HepG2 (cell line): Measurements from ENCODE around the gene WDR47. TPM values are rescaled to one million over a fixed set of nuclear protein-coding genes. Genes with fewer than 3 reads are reported as not detected.

Source experiments
- ATAC-seq: fragments of 200-7000 bp; cut with Tn5 transposase; 3 replicates; pipeline ENCODE4 v1.9.1; 2020; ENCODE audit warnings: mild to moderate bottlenecking, moderate library complexity
- BruUV-seq: library from RNA; stranded (reverse); fragments of 400-500 nt; replicated peaks from 2 replicates; lab custom pipeline; 2021; lab: Mats Ljungman, UMichigan
- CTCF ChIA-PET: fragments of 300-600 bp; formaldehyde crosslinking; extraction: SDS; loops from one replicate; lab custom pipeline; 2021; ENCODE audit warnings: low total read pairs, inconsistent platforms, low intra/inter-chr PET ratio; lab: Yijun Ruan, JAX
- POLR2A ChIA-PET: fragments of 350-600 bp; sonication (Branson Sonifier 250); formaldehyde crosslinking; loops from one replicate; lab custom pipeline; 2020; ENCODE audit warnings: antibody characterized with exemption, inconsistent platforms; lab: Yijun Ruan, JAX
- DNase-seq: peaks from one replicate; pipeline ENCODE4 v3.0.0-alpha.2; 2015; ENCODE audit warnings: low spot score
- FAIRE-seq: peaks from 3 replicates; lab custom pipeline; 2011; peaks lifted over from hg19 to GRCh38; lab: Jason Lieb, UNC
- H2AFZ ChIP-seq: one replicate; pipeline ENCODE4 v1.6.1; 2011; ENCODE audit warnings: low read length, inconsistent platforms
- H3K27ac ChIP-seq: fragments of 300-600 bp; 3 replicates; pipeline ENCODE4 v1.8.0; 2011; ENCODE audit warnings: mixed run types, mild to moderate bottlenecking, mixed read lengths, low read length, inconsistent platforms; ENCODE audit not compliant: insufficient read depth; ENCODE audit errors: extremely low read length
- H3K27me3 ChIP-seq, 2 experiments: fragments of 200-600 bp in 1 of 2; 2 replicates in 1 of 2; 3 replicates in 1 of 2; pipeline versions ENCODE4 v1.6.0 to v1.8.0; 2011; ENCODE audit warnings: low read length in 2 of 2, mild to moderate bottlenecking in 2 of 2, moderate library complexity in 2 of 2, inconsistent platforms in 1 of 2; ENCODE audit not compliant: insufficient read depth in 2 of 2, control insufficient read depth in 1 of 2
- H3K36me3 ChIP-seq, 2 experiments: fragments of 200-600 bp in 1 of 2; replicated peaks in 1 of 2; 2 replicates in 1 of 2; 3 replicates in 1 of 2; pipeline versions ENCODE4 v1.5.1 to v1.8.0; 2011; ENCODE audit warnings: low read length in 2 of 2, inconsistent platforms in 1 of 2; ENCODE audit not compliant: insufficient read depth in 2 of 2, control insufficient read depth in 1 of 2
- H3K4me1 ChIP-seq: 2 replicates; pipeline ENCODE4 v1.5.1; 2012; ENCODE audit warnings: low read length, inconsistent platforms; ENCODE audit not compliant: insufficient read depth
- H3K4me2 ChIP-seq: 2 replicates; pipeline ENCODE4 v1.6.0; 2011; ENCODE audit warnings: low read depth, low read length, inconsistent platforms
- H3K4me3 ChIP-seq, 3 experiments: fragments of 200-600 bp in 1 of 3; sonication (generic), shearing (Covaris generic) in 1 of 3; replicated peaks in 1 of 3; 2 replicates each; pipeline ENCODE4 v1.5.1; 2011 to 2016; ENCODE audit warnings: low read length in 3 of 3, inconsistent platforms in 2 of 3, low read depth in 2 of 3, mild to moderate bottlenecking in 2 of 3, control low read depth in 1 of 3, mixed read lengths in 1 of 3; ENCODE audit not compliant: insufficient read depth in 1 of 3
- H3K79me2 ChIP-seq: one replicate; pipeline ENCODE4 v1.6.1; 2011; ENCODE audit warnings: low read length, inconsistent platforms; ENCODE audit not compliant: insufficient read depth
- H3K9ac ChIP-seq: 2 replicates; pipeline ENCODE4 v1.6.0; 2011; ENCODE audit warnings: mild to moderate bottlenecking, low read depth, low read length, inconsistent platforms; ENCODE audit not compliant: insufficient read depth
- H3K9me3 ChIP-seq: 2 replicates; pipeline ENCODE4 v1.5.1; 2012; ENCODE audit warnings: mild to moderate bottlenecking, low read length
- H4K20me1 ChIP-seq: 2 replicates; pipeline ENCODE4 v1.6.0; 2011; ENCODE audit warnings: inconsistent platforms, mild to moderate bottlenecking, low read length, moderate library complexity; ENCODE audit not compliant: insufficient read depth
- ELF4 ChIP-seq: sonication (generic); formaldehyde crosslinking; IDR thresholded peaks from 2 replicates; pipeline ENCODE4 v1.5.0; 2020; ENCODE audit warnings: missing genetic modification reagents, mild to moderate bottlenecking, moderate library complexity, borderline replicate concordance
- KDM5B ChIP-seq: sonication (generic); formaldehyde crosslinking; IDR thresholded peaks from 2 replicates; pipeline ENCODE4 v1.4.0; 2020; ENCODE audit warnings: missing genetic modification reagents, mild to moderate bottlenecking, borderline replicate concordance
- NCOA1 ChIP-seq: sonication (generic); formaldehyde crosslinking; IDR thresholded peaks from 2 replicates; pipeline ENCODE4 v1.9.0; 2021; ENCODE audit warnings: missing genetic modification reagents
- NFKBIZ ChIP-seq: IDR thresholded peaks from 2 replicates; pipeline ENCODE4 v1.6.1; 2018; ENCODE audit warnings: missing genetic modification reagents, missing compliant biosample characterization
- TGIF2 ChIP-seq: IDR thresholded peaks from 2 replicates; pipeline ENCODE4 v1.6.1; 2016; ENCODE audit warnings: control low read depth, missing compliant biosample characterization
- ZBTB8A ChIP-seq: sonication (generic); formaldehyde crosslinking; IDR thresholded peaks from 2 replicates; pipeline ENCODE4 v1.4.0; 2020; ENCODE audit warnings: mild to moderate bottlenecking, low read depth, missing genetic modification reagents, borderline replicate concordance
- ZKSCAN5 ChIP-seq: sonication (generic); formaldehyde crosslinking; IDR thresholded peaks from 2 replicates; pipeline ENCODE4 v1.5.1; 2020; ENCODE audit warnings: mild to moderate bottlenecking, missing genetic modification reagents
- ZNF230 ChIP-seq: sonication (generic); formaldehyde crosslinking; IDR thresholded peaks from 2 replicates; pipeline ENCODE4 v1.4.0; 2020; ENCODE audit warnings: mild to moderate bottlenecking, missing genetic modification reagents
- ZNF382 ChIP-seq: sonication (generic); formaldehyde crosslinking; IDR thresholded peaks from 2 replicates; pipeline ENCODE4 v1.5.0; 2020; ENCODE audit warnings: missing genetic modification reagents, mild to moderate bottlenecking, borderline replicate concordance
- ZNF430 ChIP-seq: sonication (generic); formaldehyde crosslinking; IDR thresholded peaks from 2 replicates; pipeline ENCODE4 v1.9.0; 2021; ENCODE audit warnings: mild to moderate bottlenecking, missing genetic modification reagents
- ZNF704 ChIP-seq: sonication (generic); formaldehyde crosslinking; IDR thresholded peaks from 2 replicates; pipeline ENCODE4 v1.8.1; 2023; ENCODE audit warnings: mild to moderate bottlenecking, inconsistent platforms, moderate library complexity, missing genetic modification reagents, borderline replicate concordance
- WGBS: methylation state at CpG from one replicate; pipeline ENCODE4 v1.1.6; 2017; ENCODE audit warnings: low lambda C conversion rate; 5-methylcytosine and 5-hydroxymethylcytosine counted together
- in situ Hi-C: cut with HindIII; loops from 2 replicates; pipeline ENCODE4 v1.10.0; 2017; ENCODE audit warnings: low pct_unique_long_range_greater_than_20kb; ENCODE audit not compliant: extremely low pct_ligation_motif_present
- intact Hi-C: fragments of 100-400 bp; cut with micrococcal nuclease; formaldehyde crosslinking; loops from one replicate; pipeline ENCODE4 v1.10.0; 2022; ENCODE audit not compliant: unreplicated experiment
- polyA plus RNA-seq, 8 experiments: library from polyadenylated mRNA; depleted of rRNA in 3 of 8; stranded (reverse) in 7 of 8; unstranded in 1 of 8; fragments of >200 nt; fragmentation: Illumina TruSeq in 4 of 8; extraction: Trizol in 4 of 8; gene quantifications; 2 replicates each; pipeline versions ENCODE4 v1.2.1 to v1.2.3, GENCODE V29; 2011 to 2016; ENCODE audit warnings: low read depth in 4 of 8, missing spikeins in 1 of 8, mixed read lengths in 1 of 8; ENCODE audit not compliant: insufficient read depth in 1 of 8
- total RNA-seq, 5 experiments: library from RNA; depleted of rRNA; stranded (reverse); fragments of >200 nt; fragmentation: Illumina TruSeq; extraction: Trizol; gene quantifications; 2 replicates each; pipeline ENCODE4 v1.2.3, GENCODE V29; 2016; ENCODE audit warnings: low read depth in 1 of 5
- TF ChIP-seq, protein P1 (sequence below): conservative IDR thresholded peaks from 2 replicates; pipeline ENCODE4 v1.6.1; 2018; ENCODE audit warnings: missing genetic modification reagents
- TF ChIP-seq, protein P2 (sequence below): sonication (generic); formaldehyde crosslinking; IDR thresholded peaks from 2 replicates; pipeline ENCODE4 v1.4.0; 2020; ENCODE audit warnings: missing genetic modification reagents, low read depth, mild to moderate bottlenecking, borderline replicate concordance
- TF ChIP-seq, protein P3 (sequence below): sonication (generic); formaldehyde crosslinking; IDR thresholded peaks from 2 replicates; pipeline ENCODE4 v1.8.0; 2022; ENCODE audit warnings: missing genetic modification reagents, mild to moderate bottlenecking, inconsistent platforms, borderline replicate concordance

Gene WDR47
- total and polyA plus RNA-seq, 2 of the 13 experiments (the other 11 are each of a cell fraction or from before 2014, with no cell fraction given): 4.3 to 5.9 TPM

DNA sequence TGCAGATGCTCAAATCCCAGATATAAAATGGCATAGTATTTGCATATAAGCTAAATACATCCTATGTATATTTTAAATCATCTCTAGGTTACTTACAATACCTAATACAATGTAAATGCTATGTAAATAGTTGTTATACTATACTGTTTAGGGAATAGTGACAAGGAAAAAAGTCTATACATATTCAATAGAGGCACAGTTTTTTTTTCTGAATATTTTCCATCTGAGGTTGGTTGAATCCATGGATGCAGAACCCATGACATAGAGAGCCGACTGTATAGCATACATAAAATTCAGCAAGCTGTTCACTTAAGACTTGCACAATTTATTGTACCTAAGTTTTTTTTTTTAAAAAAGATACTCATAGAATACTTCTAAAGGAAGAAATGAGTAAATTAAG lies 27.4 kb upstream of the WDR47 start:
- FAIRE-seq: no peak
- in situ Hi-C loops: no loop called here
- 86% methylated on average over 1 of the region's 1 CpG for WGBS
- no TSS peak for BruUV-seq
- Histone ChIP-seq H3K36me3 (peaks cover 3 to 11% of the 10 kb centered on the region in 2 experiments; a peak in 4 of 5 replicates), H2AFZ (no peak overlapping the region), H3K27ac (no peak overlapping the region), H3K9me3 (no peaks in the 10 kb centered on the region), H3K4me1 (no peaks in the 10 kb centered on the region), H4K20me1 (no peaks in the 10 kb centered on the region), H3K79me2 (peaks cover 2% of the 10 kb centered on the region), H3K4me3 (no peak overlapping the region), H3K27me3 (no peaks in the 10 kb centered on the region), H3K9ac (no peak overlapping the region), H3K4me2 (no peak overlapping the region)
- TF ChIP-seq NCOA1 (CRISPR knock-in tag) (no peak), TGIF2 (CRISPR knock-in tag) (no peak), ZNF704 (CRISPR knock-in tag) (no peak), NFKBIZ (CRISPR knock-in tag) (no peak), ELF4 (CRISPR knock-in tag) (no peak), ZNF382 (CRISPR knock-in tag) (no peak), ZNF430 (no peak), ZKSCAN5 (no peak), ZBTB8A (CRISPR knock-in tag) (no peak), KDM5B (CRISPR knock-in tag) (no peak), ZNF230 (no peak)
- TF ChIP-seq, protein P1, sequence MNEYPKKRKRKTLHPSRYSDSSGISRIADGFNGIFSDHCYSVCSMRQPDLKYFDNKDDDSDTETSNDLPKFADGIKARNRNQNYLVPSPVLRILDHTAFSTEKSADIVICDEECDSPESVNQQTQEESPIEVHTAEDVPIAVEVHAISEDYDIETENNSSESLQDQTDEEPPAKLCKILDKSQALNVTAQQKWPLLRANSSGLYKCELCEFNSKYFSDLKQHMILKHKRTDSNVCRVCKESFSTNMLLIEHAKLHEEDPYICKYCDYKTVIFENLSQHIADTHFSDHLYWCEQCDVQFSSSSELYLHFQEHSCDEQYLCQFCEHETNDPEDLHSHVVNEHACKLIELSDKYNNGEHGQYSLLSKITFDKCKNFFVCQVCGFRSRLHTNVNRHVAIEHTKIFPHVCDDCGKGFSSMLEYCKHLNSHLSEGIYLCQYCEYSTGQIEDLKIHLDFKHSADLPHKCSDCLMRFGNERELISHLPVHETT: no peak
- TF ChIP-seq, protein P2, sequence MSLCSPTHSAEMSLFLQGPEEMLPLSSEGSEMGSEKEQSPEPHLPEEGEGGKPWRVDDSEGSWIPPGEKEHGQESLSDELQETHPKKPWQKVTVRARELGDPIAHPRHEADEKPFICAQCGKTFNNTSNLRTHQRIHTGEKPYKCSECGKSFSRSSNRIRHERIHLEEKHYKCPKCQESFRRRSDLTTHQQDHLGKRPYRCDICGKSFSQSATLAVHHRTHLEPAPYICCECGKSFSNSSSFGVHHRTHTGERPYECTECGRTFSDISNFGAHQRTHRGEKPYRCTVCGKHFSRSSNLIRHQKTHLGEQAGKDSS (CRISPR knock-in tag): no peak
- TF ChIP-seq, protein P3, sequence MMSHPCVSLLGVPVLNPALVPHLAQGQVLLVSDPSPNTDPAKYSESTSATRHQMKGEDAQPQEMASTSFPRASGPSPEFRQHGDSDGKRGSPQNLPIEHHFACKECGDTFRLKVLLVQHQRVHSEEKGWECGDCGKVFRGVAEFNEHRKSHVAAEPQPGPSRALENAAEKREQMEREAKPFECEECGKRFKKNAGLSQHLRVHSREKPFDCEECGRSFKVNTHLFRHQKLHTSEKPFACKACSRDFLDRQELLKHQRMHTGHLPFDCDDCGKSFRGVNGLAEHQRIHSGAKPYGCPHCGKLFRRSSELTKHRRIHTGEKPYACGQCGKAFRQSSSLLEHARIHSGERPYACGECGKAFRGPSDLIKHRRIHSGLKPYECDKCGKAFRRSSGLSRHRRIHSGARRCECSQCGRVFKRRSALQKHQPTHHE: no peak
- ATAC-seq: no peak
- no peak for DNase-seq
- intact Hi-C loops: no loop called here
- ChIA-PET CTCF (no interaction called here), POLR2A (interaction anchor here (1.0 kb wide), 1 partner anchor 9 kb away, joined by 3 read pairs; no protein-coding TSS in a partner anchor)
